ENCODE data around the gene CSNK1G1.

- TF ChIP-seq RAD21 (conservative IDR thresholded peaks at IDR 0.05 in 1 of 2, IDR thresholded peaks at IDR 0.05 in 1 of 2): no peak
- TF ChIP-seq CBX2 (IDR thresholded peaks at IDR 0.05; ENCODE audit: borderline replicate concordance, low read depth): no peak
- TF ChIP-seq ATOH8 (CRISPR knock-in tag; IDR thresholded peaks at IDR 0.05; ENCODE audit: low read depth): no peak
- TF ChIP-seq POLR2AphosphoS2 (conservative IDR thresholded peaks at IDR 0.05; ENCODE audit: low read length): no peak
- TF ChIP-seq CHD4 (IDR thresholded peaks at IDR 0.05; ENCODE audit: borderline replicate concordance): no peak
Measured at GRCh38 chr15:64122444-64122843, 233.5 kb downstream of the CSNK1G1 start.

All from A549 (cell line).